HT1080 (cell line): ENCODE measurements around the gene SPEN. TPM values are rescaled to one million over a fixed set of nuclear protein-coding genes. Genes with fewer than 3 reads are reported as not detected.
"Not testable (repeated sequence)": the region's sequence is repeated elsewhere in the genome, so short reads cannot be mapped to it uniquely, and the experiment has no call there.

Source experiments
- DNase-seq: peaks from one replicate; pipeline ENCODE4 v3.0.0-alpha.2; 2015; ENCODE audit warnings: low read depth
- small RNA-seq: library from RNA; depleted of rRNA; stranded (forward); fragments of <200 nt; gene quantifications from one replicate; pipeline ENCODE3, GENCODE V24; 2014
- total RNA-seq: library from RNA; depleted of rRNA; stranded (reverse); fragments of >200 nt; shearing (Covaris generic); gene quantifications from 2 replicates; pipeline ENCODE4 v1.2.3, GENCODE V29; 2014; rRNA removed

SPEN gene
- total RNA-seq, 1 experiment from 2014 or later: 15.3 TPM

DNA sequence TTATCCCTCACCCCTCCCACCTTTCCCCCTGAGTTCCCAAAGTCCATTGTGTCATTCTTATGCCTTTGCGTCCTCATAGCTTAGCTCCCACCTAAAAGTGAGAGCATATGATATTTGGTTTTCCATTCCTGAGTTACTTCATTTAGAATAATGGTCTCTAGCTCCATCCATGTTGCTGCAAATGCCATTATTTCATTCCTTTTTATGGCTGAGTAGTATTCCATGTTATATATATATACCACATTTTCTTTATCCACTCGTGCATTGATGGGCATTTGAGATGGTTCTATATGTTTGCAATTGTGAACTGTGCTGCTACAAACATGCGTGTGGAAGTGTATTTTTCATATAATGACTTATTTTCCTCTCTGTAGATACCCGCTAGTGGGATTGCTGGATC is 130.4 kb downstream of the SPEN start:
- DNase-seq: not testable (repeated sequence)

DNA sequence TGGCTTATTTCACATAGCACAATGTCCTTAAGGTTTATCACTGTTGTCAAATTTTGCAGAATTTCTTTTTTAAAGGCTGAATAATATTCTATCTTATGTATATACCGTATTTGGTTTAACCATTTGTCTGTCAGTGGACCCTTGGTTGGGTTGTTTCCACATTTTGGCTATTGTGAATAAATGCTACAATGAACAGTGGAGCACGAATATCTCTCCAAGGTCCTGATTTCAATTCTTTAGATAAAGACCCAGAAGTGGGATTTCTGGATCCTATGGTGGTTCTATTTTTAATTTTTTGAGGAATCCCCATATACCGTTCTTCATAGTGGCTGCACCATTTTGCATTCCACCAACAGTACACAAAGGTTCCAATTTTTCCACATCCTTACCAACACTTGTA is 134.2 kb downstream of the SPEN start:
- DNase-seq: no peak

DNA sequence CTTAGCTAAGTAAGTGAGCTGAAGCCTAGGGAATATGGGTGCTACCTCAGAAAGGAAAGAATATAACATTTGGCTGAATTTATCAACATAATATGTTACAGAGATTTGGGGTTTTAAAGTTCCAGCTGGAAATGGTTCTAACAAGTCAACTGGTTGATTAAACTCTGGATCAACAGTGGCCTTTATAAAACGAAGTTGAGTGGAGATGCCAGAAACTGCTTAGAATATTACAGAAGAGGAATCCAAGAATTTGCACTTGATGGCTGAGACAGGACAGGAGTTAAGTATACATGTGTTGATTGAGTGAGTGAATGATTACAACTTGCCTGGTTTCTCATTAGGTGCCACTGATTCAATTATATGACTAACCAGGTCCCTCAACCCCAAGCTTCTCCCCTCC is 135.8 kb downstream of the SPEN start:
- DNase-seq: no peak

DNA sequence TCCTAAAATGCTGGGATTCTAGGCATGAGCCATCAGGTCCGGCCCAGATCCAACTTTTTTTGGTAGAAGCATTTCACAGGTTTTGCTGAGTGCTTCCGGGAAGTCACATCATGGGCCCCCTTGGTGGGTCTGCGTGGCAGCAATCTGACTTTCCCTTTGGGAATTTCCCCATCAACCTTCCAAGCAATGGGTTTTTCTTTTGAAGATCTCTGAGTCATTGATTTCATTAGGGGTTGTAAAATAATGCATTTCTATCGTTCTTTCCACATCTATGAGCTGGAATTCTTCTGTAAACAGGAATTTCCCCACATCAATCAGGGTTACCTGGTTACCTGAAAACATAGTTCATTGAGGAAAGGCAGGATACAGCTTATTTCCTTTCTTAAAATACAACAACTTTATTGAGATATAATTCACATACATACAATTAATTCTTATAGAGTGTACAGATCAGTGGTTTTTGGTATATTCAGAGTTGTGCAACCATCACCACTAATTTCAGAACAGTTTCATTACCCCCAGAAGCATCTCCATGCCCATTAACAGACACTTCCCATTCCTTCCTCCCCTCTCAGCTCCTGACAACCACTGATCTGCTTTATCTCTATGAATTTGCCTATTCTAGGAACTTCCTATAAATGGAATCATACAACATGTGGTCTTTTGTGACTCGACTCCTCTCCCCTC is 138.2 kb downstream of the SPEN start:
- DNase-seq: no peak

DNA sequence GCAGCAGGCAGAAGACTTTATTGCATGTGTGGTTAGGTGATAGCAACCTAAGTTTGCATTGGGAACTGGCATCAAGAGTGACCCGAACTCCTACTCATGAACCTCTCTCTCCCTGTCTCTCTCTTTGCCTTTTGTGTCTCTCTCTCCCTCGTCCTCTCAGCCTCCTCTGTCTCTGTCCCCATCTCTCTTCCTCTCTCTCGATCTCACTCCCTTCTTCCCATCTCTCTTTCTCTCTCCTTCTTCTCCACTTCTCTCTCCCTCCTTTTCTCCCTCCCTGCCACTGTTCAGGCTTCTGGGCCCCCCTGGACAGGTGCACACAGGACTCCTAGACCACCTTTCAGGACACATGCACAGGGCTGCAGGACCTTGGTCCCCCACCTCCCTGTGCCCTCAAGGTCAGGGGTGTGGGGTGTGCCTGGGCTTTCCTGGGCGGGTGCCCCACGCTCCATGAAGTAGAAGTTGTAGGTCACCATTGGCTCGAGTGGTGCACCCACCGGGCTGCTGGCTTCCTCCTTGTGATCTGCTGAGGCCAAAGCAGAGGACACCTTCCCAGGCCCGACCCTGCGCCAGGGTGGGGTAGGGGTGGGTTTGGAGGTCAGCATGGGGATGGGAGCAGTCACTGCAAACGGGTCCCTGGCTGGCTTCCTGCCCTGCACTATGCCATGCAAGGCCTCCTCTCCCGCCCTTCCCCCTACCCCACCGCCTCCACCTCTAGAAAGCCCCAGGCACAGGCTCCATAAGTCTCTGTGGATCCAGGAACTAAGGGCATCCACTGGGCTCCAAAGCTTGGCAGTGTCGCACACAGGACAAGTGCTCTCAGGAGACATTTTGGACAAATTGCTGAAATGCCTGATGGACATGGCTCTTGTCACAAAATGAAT is 141.6 kb downstream of the SPEN start:
- no peak for DNase-seq

DNA sequence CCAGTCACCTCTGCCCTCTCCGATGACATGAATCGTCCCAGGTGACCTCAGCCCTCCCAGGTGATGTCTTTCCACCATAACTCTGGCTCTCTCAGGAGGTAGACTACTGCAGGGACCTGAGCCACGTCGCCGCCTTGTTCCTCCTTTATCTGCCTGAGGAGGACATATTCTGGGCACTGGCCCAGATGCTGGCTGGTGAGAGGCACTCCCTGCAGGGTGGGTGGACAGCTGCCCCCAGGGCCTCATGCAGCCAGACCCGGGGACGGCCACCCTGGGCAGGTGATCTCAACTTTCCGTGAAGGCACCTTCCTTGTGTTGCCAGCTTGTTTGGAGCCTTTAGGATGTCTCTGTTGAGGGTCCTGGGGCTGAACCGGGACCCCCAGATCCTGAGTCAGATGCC is 142.3 kb downstream of the SPEN start:
- no peak for DNase-seq

Small RNA genes within 50 kb of the gene (small RNA-seq; reads per million reads assigned to genes)
- gene AL034555.1 (not detected), gene AL355994.1 (not detected), gene AL355994.5 (not detected)

Other genes with a start within 250 kb of the SPEN start
- 12.4 and 13.8 TPM in 2 replicates for gene DDI2, start 230.2 kb upstream of the SPEN start, total RNA-seq
- 44.4 and 45.2 TPM in 2 replicates for gene PLEKHM2, start 163.4 kb upstream of the SPEN start, total RNA-seq
- 0.07 and 0.16 TPM in 2 replicates for gene SLC25A34, start 111.4 kb upstream of the SPEN start, total RNA-seq
- not detected in 2 replicates for gene TMEM82, start 105.2 kb upstream of the SPEN start, total RNA-seq
- 80.6 and 82.6 TPM in 2 replicates for gene FBLIM1, start 88.9 kb upstream of the SPEN start, total RNA-seq
- gene UQCRHL, start 40.1 kb upstream of the SPEN start, total RNA-seq: 12.4 and 31.0 TPM in 2 replicates
- gene ZBTB17, start 128.4 kb downstream of the SPEN start, total RNA-seq: 40.0 and 52.2 TPM in 2 replicates
- not detected in 2 replicates for gene SRARP, start 156.5 kb downstream of the SPEN start, total RNA-seq
- gene HSPB7, start 170.3 kb downstream of the SPEN start, total RNA-seq: not detected in 2 replicates
- not detected in 2 replicates for gene CLCNKA, start 174.3 kb downstream of the SPEN start, total RNA-seq
- not detected in 2 replicates for gene CLCNKB, start 196.1 kb downstream of the SPEN start, total RNA-seq
- 0.30 and 2.1 TPM in 2 replicates for gene FAM131C, start 225.9 kb downstream of the SPEN start, total RNA-seq